Measurements from ENCODE around the gene COL9A3.

The COL9A3 gene

GRCh38 chr20:62840244-62841197 lies 23.7 kb downstream of the COL9A3 start:
- Histone ChIP-seq H4K20me1 (ENCODE audit: low read depth, low read length) (no peaks in the 10 kb centered on the region), H3K79me2 (ENCODE audit: insufficient read depth, low read length) (no peaks in the 10 kb centered on the region), H3K4me3 (ENCODE audit: insufficient read depth, low read length, poor library complexity, severe bottlenecking) (no peak overlapping the region), H3K4me2 (ENCODE audit: low read depth, low read length, poor library complexity, severe bottlenecking) (no peak overlapping the region), H3F3A (ENCODE audit: insufficient read depth) (no peaks in the 10 kb centered on the region), H3K27me3 (ENCODE audit: low read length) (no peaks in the 10 kb centered on the region), H3K9me2 (replicated peaks; ENCODE audit: insufficient read depth, low read length) (no peaks in the 10 kb centered on the region), H3K27ac (ENCODE audit: low read depth, low read length) (no peak overlapping the region), H2AFZ (ENCODE audit: low read depth, low read length, severe bottlenecking) (no peak overlapping the region), H3K9ac (ENCODE audit: low read length) (no peak overlapping the region), H3K9me3 (ENCODE audit: insufficient read depth, low read length) (no peaks in the 10 kb centered on the region), H3K36me3 (ENCODE audit: low read length) (no peaks in the 10 kb centered on the region)
- TF ChIP-seq CTCF (IDR thresholded peaks at IDR 0.05; ENCODE audit: insufficient read depth, low read length, poor library complexity, severe bottlenecking) = no peak
- TF ChIP-seq EZH2phosphoT487 (conservative IDR thresholded peaks at IDR 0.05; ENCODE audit: low read length) = no peak

GRCh38 chr20:62841705-62842212 lies 24.9 kb downstream of the COL9A3 start:
- Histone ChIP-seq H3F3A (ENCODE audit: insufficient read depth) (no peaks in the 10 kb centered on the region), H3K79me2 (ENCODE audit: insufficient read depth, low read length) (no peaks in the 10 kb centered on the region), H3K4me2 (ENCODE audit: low read depth, low read length, poor library complexity, severe bottlenecking) (no peak overlapping the region), H4K20me1 (ENCODE audit: low read depth, low read length) (no peaks in the 10 kb centered on the region), H3K4me3 (ENCODE audit: insufficient read depth, low read length, poor library complexity, severe bottlenecking) (no peak overlapping the region), H3K9me2 (replicated peaks; ENCODE audit: insufficient read depth, low read length) (no peaks in the 10 kb centered on the region), H3K27me3 (ENCODE audit: low read length) (no peaks in the 10 kb centered on the region), H3K27ac (ENCODE audit: low read depth, low read length) (no peak overlapping the region), H3K36me3 (ENCODE audit: low read length) (no peaks in the 10 kb centered on the region), H2AFZ (ENCODE audit: low read depth, low read length, severe bottlenecking) (no peak overlapping the region), H3K9me3 (ENCODE audit: insufficient read depth, low read length) (no peaks in the 10 kb centered on the region), H3K9ac (ENCODE audit: low read length) (no peak overlapping the region)
- TF ChIP-seq CTCF (IDR thresholded peaks at IDR 0.05; ENCODE audit: insufficient read depth, low read length, poor library complexity, severe bottlenecking) = no peak
- TF ChIP-seq EZH2phosphoT487 (conservative IDR thresholded peaks at IDR 0.05; ENCODE audit: low read length) = no peak

- H3K36me3 ChIP-seq (ENCODE audit: low read length) = no peaks in the 10 kb centered on the region
- TF ChIP-seq CTCF (IDR thresholded peaks at IDR 0.05; ENCODE audit: insufficient read depth, low read length, poor library complexity, severe bottlenecking) (no peak), EZH2phosphoT487 (conservative IDR thresholded peaks at IDR 0.05; ENCODE audit: low read length) (no peak)
- H3K79me2 ChIP-seq (ENCODE audit: insufficient read depth, low read length) = no peaks in the 10 kb centered on the region
- no peaks in the 10 kb centered on the region for H3K9me3 ChIP-seq (ENCODE audit: insufficient read depth, low read length)
- H3K27me3 ChIP-seq (ENCODE audit: low read length) = no peaks in the 10 kb centered on the region
- no peak overlapping the region for H3K9ac ChIP-seq (ENCODE audit: low read length)
- no peak overlapping the region for H3K4me2 ChIP-seq (ENCODE audit: low read depth, low read length, poor library complexity, severe bottlenecking)
- H3K9me2 ChIP-seq (replicated peaks; ENCODE audit: insufficient read depth, low read length) = no peaks in the 10 kb centered on the region
- H4K20me1 ChIP-seq (ENCODE audit: low read depth, low read length) = no peaks in the 10 kb centered on the region
- no peak overlapping the region for H3K4me3 ChIP-seq (ENCODE audit: insufficient read depth, low read length, poor library complexity, severe bottlenecking)
- no peaks in the 10 kb centered on the region for H3F3A ChIP-seq (ENCODE audit: insufficient read depth)
- H2AFZ ChIP-seq (ENCODE audit: low read depth, low read length, severe bottlenecking) = no peak overlapping the region
- no peak overlapping the region for H3K27ac ChIP-seq (ENCODE audit: low read depth, low read length)
Observed at GRCh38 chr20:62843656-62844055, 26.8 kb downstream of the COL9A3 start.

Measured in SU-DHL-6 (cell line).